ENCODE measurements around the gene ATG3. TPM values are rescaled to one million over a fixed set of nuclear protein-coding genes. Genes with fewer than 3 reads are reported as not detected.
A peak's percentile ranks its signal among the peaks of the same experiment; 100 is the strongest.

ATG3 gene
- total and polyA plus RNA-seq, 2 donors (not counting 3 experiments of a cell fraction or from before 2014, with no cell fraction given): 36.0 to 62.4 TPM

DNA sequence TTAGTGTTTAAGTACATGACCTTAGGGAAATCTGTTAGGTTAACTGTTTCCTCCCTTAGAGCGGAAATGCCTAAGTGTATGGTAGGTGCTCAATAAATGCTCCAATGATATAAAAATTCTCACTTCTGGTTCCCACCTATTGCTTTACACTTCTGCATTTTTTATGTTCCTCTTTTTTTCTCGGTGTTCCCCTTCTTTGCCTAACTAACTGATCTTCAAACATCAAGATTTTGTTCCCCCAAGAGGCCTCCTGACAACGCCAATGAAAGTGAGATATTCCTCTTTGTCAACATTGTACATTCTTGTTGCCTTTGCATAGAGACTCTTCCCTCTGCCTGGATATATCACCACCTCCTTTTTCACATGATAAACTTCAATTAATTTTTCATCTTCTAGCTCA, 17.5 kb upstream of the ATG3 start:
- POLR2A ChIA-PET: interaction anchor here (1.0 kb wide), 1 partner anchor 62 kb away, joined by 5 read pairs; no protein-coding TSS in a partner anchor
- DNase-seq (ENCODE audit: low read depth, low spot score): no peak
- FAIRE-seq: no peak
- Histone ChIP-seq H3K27ac (ENCODE audit: insufficient read depth, low read depth, low read length) (no peak overlapping the region), H2AFZ (ENCODE audit: low read depth, low read length) (no peak overlapping the region), H3K9ac (replicated peaks; ENCODE audit: extremely low read depth, insufficient read depth, low read length) (no peak overlapping the region), H3K4me1 (ENCODE audit: control insufficient read depth, extremely low read depth, insufficient read depth, low read length) (no peaks in the 10 kb centered on the region), H3K36me3 (ENCODE audit: control insufficient read depth in 2 of 2, extremely low read depth in 1 of 2, insufficient read depth in 2 of 2, low read length in 2 of 2) (peaks cover 0 to 2% of the 10 kb centered on the region in 2 experiments), H3K9me3 (replicated peaks; ENCODE audit: control insufficient read depth, insufficient read depth, low read length) (no peaks in the 10 kb centered on the region), H3K27me3 (ENCODE audit: control insufficient read depth in 2 of 2, insufficient read depth in 2 of 2, low read length in 2 of 2) (no peaks in the 10 kb centered on the region), H3K79me2 (ENCODE audit: control insufficient read depth, insufficient read depth, low read length) (no peaks in the 10 kb centered on the region), H3K4me3 (replicated peaks in 1 of 3; ENCODE audit: insufficient read depth in 1 of 3, low read depth in 1 of 3, low read length in 3 of 3) (no peak overlapping the region), H3K9me1 (replicated peaks; ENCODE audit: control insufficient read depth, extremely low read depth, insufficient read depth, low read length) (no peaks in the 10 kb centered on the region), H3K4me2 (ENCODE audit: insufficient read depth, low read length) (no peak overlapping the region), H4K20me1 (replicated peaks; ENCODE audit: control insufficient read depth, extremely low read depth, insufficient read depth, low read length) (no peaks in the 10 kb centered on the region)
- no TSS peak for BruUV-seq (replicated peaks)
- dilution Hi-C loops (cut with MboI; ENCODE audit: extremely low pct_ligation_motif_present, low sequenced_read_pairs): no loop called here
- CTCF ChIA-PET: interaction anchor here (1.1 to 3.3 kb wide), 7 partner anchors 10 to 468 kb away, joined by 3 to 22 read pairs (median 5); partner anchors contain the start of gene CCDC80
- intact Hi-C loops (cut with micrococcal nuclease): no loop called here
- TF ChIP-seq POLR2AphosphoS5 (IDR thresholded peaks at IDR 0.05; ENCODE audit: insufficient read depth, low read depth, low read length) (no peak), POLR2A (IDR thresholded peaks at IDR 0.05; ENCODE audit: low read depth, low read length) (no peak), JUN (IDR thresholded peaks at IDR 0.05; ENCODE audit: borderline replicate concordance, insufficient read depth, insufficient read length, low read depth) (no peak), MYC (IDR thresholded peaks at IDR 0.05; ENCODE audit: low read depth, low read length) (no peak)
- TF ChIP-seq, protein P1, sequence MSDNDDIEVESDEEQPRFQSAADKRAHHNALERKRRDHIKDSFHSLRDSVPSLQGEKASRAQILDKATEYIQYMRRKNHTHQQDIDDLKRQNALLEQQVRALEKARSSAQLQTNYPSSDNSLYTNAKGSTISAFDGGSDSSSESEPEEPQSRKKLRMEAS (IDR thresholded peaks at IDR 0.05; ENCODE audit: insufficient read depth, insufficient read length): no peak

GRCh38 chr3:112572701-112573100, 10.9 kb upstream of the ATG3 start:
- Histone ChIP-seq H3K9ac (replicated peaks; ENCODE audit: extremely low read depth, insufficient read depth, low read length) (no peak overlapping the region), H3K79me2 (ENCODE audit: control insufficient read depth, insufficient read depth, low read length) (no peaks in the 10 kb centered on the region), H3K36me3 (ENCODE audit: control insufficient read depth in 2 of 2, extremely low read depth in 1 of 2, insufficient read depth in 2 of 2, low read length in 2 of 2) (peaks cover under 1 to 16% of the 10 kb centered on the region in 2 experiments), H3K27me3 (ENCODE audit: control insufficient read depth in 2 of 2, insufficient read depth in 2 of 2, low read length in 2 of 2) (no peaks in the 10 kb centered on the region), H4K20me1 (replicated peaks; ENCODE audit: control insufficient read depth, extremely low read depth, insufficient read depth, low read length) (no peaks in the 10 kb centered on the region), H3K9me3 (replicated peaks; ENCODE audit: control insufficient read depth, insufficient read depth, low read length) (no peaks in the 10 kb centered on the region), H3K4me1 (ENCODE audit: control insufficient read depth, extremely low read depth, insufficient read depth, low read length) (peaks cover 18% of the 10 kb centered on the region), H3K4me2 (ENCODE audit: insufficient read depth, low read length) (peak overlapping the region; percentile 24), H3K27ac (ENCODE audit: insufficient read depth, low read depth, low read length) (no peak overlapping the region), H2AFZ (ENCODE audit: low read depth, low read length) (no peak overlapping the region), H3K4me3 (replicated peaks in 1 of 3; ENCODE audit: insufficient read depth in 1 of 3, low read depth in 1 of 3, low read length in 3 of 3) (no peak overlapping the region), H3K9me1 (replicated peaks; ENCODE audit: control insufficient read depth, extremely low read depth, insufficient read depth, low read length) (no peaks in the 10 kb centered on the region)
- ChIA-PET CTCF (interaction anchor here (1.1 kb wide), 1 partner anchor 70 kb away, joined by 3 read pairs; no protein-coding TSS in a partner anchor), POLR2A (no interaction called here)
- dilution Hi-C loops (cut with MboI; ENCODE audit: extremely low pct_ligation_motif_present, low sequenced_read_pairs) (no loop called here), intact Hi-C loops (cut with micrococcal nuclease) (no loop called here)
- no TSS peak for BruUV-seq (replicated peaks)
- FAIRE-seq: no peak
- TF ChIP-seq, protein P1 (IDR thresholded peaks at IDR 0.05; ENCODE audit: insufficient read depth, insufficient read length): no peak
- TF ChIP-seq GATA2 (IDR thresholded peaks at IDR 0.05; ENCODE audit: insufficient read depth, insufficient read length, low read depth, low read length): no peak
- TF ChIP-seq, protein P2, sequence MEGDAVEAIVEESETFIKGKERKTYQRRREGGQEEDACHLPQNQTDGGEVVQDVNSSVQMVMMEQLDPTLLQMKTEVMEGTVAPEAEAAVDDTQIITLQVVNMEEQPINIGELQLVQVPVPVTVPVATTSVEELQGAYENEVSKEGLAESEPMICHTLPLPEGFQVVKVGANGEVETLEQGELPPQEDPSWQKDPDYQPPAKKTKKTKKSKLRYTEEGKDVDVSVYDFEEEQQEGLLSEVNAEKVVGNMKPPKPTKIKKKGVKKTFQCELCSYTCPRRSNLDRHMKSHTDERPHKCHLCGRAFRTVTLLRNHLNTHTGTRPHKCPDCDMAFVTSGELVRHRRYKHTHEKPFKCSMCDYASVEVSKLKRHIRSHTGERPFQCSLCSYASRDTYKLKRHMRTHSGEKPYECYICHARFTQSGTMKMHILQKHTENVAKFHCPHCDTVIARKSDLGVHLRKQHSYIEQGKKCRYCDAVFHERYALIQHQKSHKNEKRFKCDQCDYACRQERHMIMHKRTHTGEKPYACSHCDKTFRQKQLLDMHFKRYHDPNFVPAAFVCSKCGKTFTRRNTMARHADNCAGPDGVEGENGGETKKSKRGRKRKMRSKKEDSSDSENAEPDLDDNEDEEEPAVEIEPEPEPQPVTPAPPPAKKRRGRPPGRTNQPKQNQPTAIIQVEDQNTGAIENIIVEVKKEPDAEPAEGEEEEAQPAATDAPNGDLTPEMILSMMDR (IDR thresholded peaks at IDR 0.05; ENCODE audit: extremely low read depth in 1 of 2, insufficient read depth in 1 of 2, low read depth in 1 of 2, low read length in 2 of 2): no peak
- TF ChIP-seq POLR2A (IDR thresholded peaks at IDR 0.05; ENCODE audit: low read depth, low read length): no peak
- no peak for TF ChIP-seq MYC (IDR thresholded peaks at IDR 0.05; ENCODE audit: low read depth, low read length)
- no peak for TF ChIP-seq FOS (IDR thresholded peaks at IDR 0.05; ENCODE audit: borderline replicate concordance, insufficient read depth, low read length)
- TF ChIP-seq JUN (IDR thresholded peaks at IDR 0.05; ENCODE audit: borderline replicate concordance, insufficient read depth, insufficient read length, low read depth): no peak
- no peak for TF ChIP-seq EZH2 (IDR thresholded peaks at IDR 0.05; ENCODE audit: borderline replicate concordance, low read depth, low read length, severe bottlenecking)
- TF ChIP-seq POLR2AphosphoS5 (IDR thresholded peaks at IDR 0.05; ENCODE audit: insufficient read depth, low read depth, low read length): no peak
- DNase-seq (ENCODE audit: low read depth, low spot score): no peak

Data from endothelial cell of umbilical vein (primary cell).